ENCODE data around the gene PAIP2B. TPM values are rescaled to one million over a fixed set of nuclear protein-coding genes. Genes with fewer than 3 reads are reported as not detected.

Gene PAIP2B, protein sequence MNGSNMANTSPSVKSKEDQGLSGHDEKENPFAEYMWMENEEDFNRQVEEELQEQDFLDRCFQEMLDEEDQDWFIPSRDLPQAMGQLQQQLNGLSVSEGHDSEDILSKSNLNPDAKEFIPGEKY
- 1 to 10 TPM; 1.9 to 3.4 (median 3.2) TPM for total RNA-seq
- total RNA-seq (2013) = 6.9 TPM

GRCh38 chr2:71226965-71227560, at the start of gene PAIP2B:
TSS of gene PAIP2B (minus strand) at chr2:71227103. CDS start at chr2:71202589, 24,514 bp downstream.
- intact Hi-C loops (cut with micrococcal nuclease) = loop anchor here (1.0 to 5.0 kb wide), 3 partner anchors 49 to 105 kb away; partner anchors contain the start of genes MCEE and MPHOSPH10
- under 1% methylated on average over 30 of the region's 30 CpGs for WGBS (ENCODE audit: insufficient coverage)

GRCh38 chr2:71275939-71276310, 49.0 kb upstream of the PAIP2B start:
- Histone ChIP-seq H3K4me1 (ENCODE audit: control insufficient read depth, insufficient read depth, low read length) (peaks cover 21% of the 10 kb centered on the region), H3K27ac (ENCODE audit: low read length) (no peak overlapping the region), H3K9me3 (ENCODE audit: control insufficient read depth, insufficient read depth, low read length) (no peaks in the 10 kb centered on the region), H3K36me3 (ENCODE audit: control insufficient read depth, insufficient read depth, low read length) (no peaks in the 10 kb centered on the region), H3K4me3 (ENCODE audit: low read length) (no peak overlapping the region), H3K27me3 (ENCODE audit: control insufficient read depth, insufficient read depth, low read length) (peaks cover 14% of the 10 kb centered on the region)
- Mint-ChIP-seq H3K4me1 (peaks cover 10 to 16% of the 10 kb centered on the region in 2 donors), H3K27ac (no peak overlapping the region), H3K27me3 (ENCODE audit: low read depth in 2 of 2) (peaks cover 54 to 73% of the 10 kb centered on the region in 2 donors), H3K4me3 (peak overlapping the region; percentile 80), H3K36me3 (no peaks in the 10 kb centered on the region), H3K9me3 (peaks cover 0 to 2% of the 10 kb centered on the region in 2 donors)
- no peak for TF ChIP-seq CTCF (IDR thresholded peaks at IDR 0.05)
- DNase-seq = no peak
- 40% methylated on average over 8 of the region's 8 CpGs for WGBS (ENCODE audit: insufficient coverage)
- intact Hi-C loops (cut with micrococcal nuclease) = loop anchor here (1.0 kb wide), 1 partner anchor 49 kb away; the partner anchor contains the start of gene PAIP2B
- no peak for ATAC-seq

More at GRCh38 chr2:71226965-71227560, at the start of gene PAIP2B:
- Mint-ChIP-seq H3K27ac (peak within 1 kb of the TSS; percentile 87), H3K27me3 (ENCODE audit: low read depth in 2 of 2) (peaks cover 4 to 16% of the 10 kb centered on the region in 2 donors), H3K4me1 (peaks cover 14 to 15% of the 10 kb centered on the region in 2 donors), H3K4me3 (peak within 1 kb of the TSS; percentile 96), H3K9me3 (no peaks in the 10 kb centered on the region), H3K36me3 (no peaks in the 10 kb centered on the region)
- no peak for TF ChIP-seq CTCF (IDR thresholded peaks at IDR 0.05)
- peaks cover 12% of the 10 kb centered on the region for H3K4me1 ChIP-seq (ENCODE audit: control insufficient read depth, insufficient read depth, low read length)
- no peaks in the 10 kb centered on the region for H3K27me3 ChIP-seq (ENCODE audit: control insufficient read depth, insufficient read depth, low read length)
- no peaks in the 10 kb centered on the region for H3K36me3 ChIP-seq (ENCODE audit: control insufficient read depth, insufficient read depth, low read length)
- H3K4me3 ChIP-seq (ENCODE audit: low read length) = peak within 1 kb of the TSS; percentile 63
- ATAC-seq (peak; percentile 89 to 95 (median 91)), DNase-seq (peak; percentile 94 to 99)
- no peaks in the 10 kb centered on the region for H3K9me3 ChIP-seq (ENCODE audit: control insufficient read depth, insufficient read depth, low read length)
- peak within 1 kb of the TSS; percentile 61 for H3K27ac ChIP-seq (ENCODE audit: low read length)

GRCh38 chr2:71269511-71270090, 42.7 kb upstream of the PAIP2B start:
- 94% methylated on average over 9 of the region's 9 CpGs for WGBS (ENCODE audit: insufficient coverage)
- intact Hi-C loops (cut with micrococcal nuclease) = no loop called here
- no peak for TF ChIP-seq CTCF (IDR thresholded peaks at IDR 0.05)
- Histone ChIP-seq H3K36me3 (ENCODE audit: control insufficient read depth, insufficient read depth, low read length) (no peaks in the 10 kb centered on the region), H3K9me3 (ENCODE audit: control insufficient read depth, insufficient read depth, low read length) (no peaks in the 10 kb centered on the region), H3K4me3 (ENCODE audit: low read length) (no peak overlapping the region), H3K27me3 (ENCODE audit: control insufficient read depth, insufficient read depth, low read length) (peaks cover 2% of the 10 kb centered on the region), H3K27ac (ENCODE audit: low read length) (no peak overlapping the region), H3K4me1 (ENCODE audit: control insufficient read depth, insufficient read depth, low read length) (no peaks in the 10 kb centered on the region)
- Mint-ChIP-seq H3K9me3 (no peaks in the 10 kb centered on the region), H3K27me3 (ENCODE audit: low read depth in 2 of 2) (peaks cover 45 to 52% of the 10 kb centered on the region in 2 donors), H3K4me1 (no peaks in the 10 kb centered on the region), H3K4me3 (no peak overlapping the region), H3K27ac (no peak overlapping the region), H3K36me3 (no peaks in the 10 kb centered on the region)
- no peak for DNase-seq
- ATAC-seq = no peak
